Right ventricle myocardium inferior (tissue), 1 donor: Measurements from ENCODE around the gene TNFRSF6B. TPM values are rescaled to one million over a fixed set of nuclear protein-coding genes. Genes with fewer than 3 reads are reported as not detected.
A peak's percentile ranks its signal among the peaks of the same experiment; 100 is the strongest.

Experiments used
- ATAC-seq: fragments of 200-7000 bp; cut with Tn5 transposase; one replicate; pipeline ENCODE4 v1.9.1; 2020; ENCODE audit warnings: mild to moderate bottlenecking, moderate library complexity
- DNase-seq: peaks from one replicate; pipeline ENCODE4 v3.0.0; 2021; ENCODE audit errors: missing footprints
- intact Hi-C: fragments of 100-400 bp; cut with DNase I; formaldehyde crosslinking; loops from one replicate; pipeline ENCODE4 v1.11.0; 2022
- total RNA-seq: library from RNA; stranded (reverse); fragmentation: NEBNext Ultra II Directional; extraction: Animal tissue kit (Norgen Biotek cat#: 25700); gene quantifications from one replicate; pipeline ENCODE4 v1.2.1, GENCODE V29; 2021
- donor health status: DM: no; HTN: yes; CAD: no; lungs with severe emphysema.

Gene TNFRSF6B
- total RNA-seq, 1 donor from 2014 or later = 1.0 TPM

DNA sequence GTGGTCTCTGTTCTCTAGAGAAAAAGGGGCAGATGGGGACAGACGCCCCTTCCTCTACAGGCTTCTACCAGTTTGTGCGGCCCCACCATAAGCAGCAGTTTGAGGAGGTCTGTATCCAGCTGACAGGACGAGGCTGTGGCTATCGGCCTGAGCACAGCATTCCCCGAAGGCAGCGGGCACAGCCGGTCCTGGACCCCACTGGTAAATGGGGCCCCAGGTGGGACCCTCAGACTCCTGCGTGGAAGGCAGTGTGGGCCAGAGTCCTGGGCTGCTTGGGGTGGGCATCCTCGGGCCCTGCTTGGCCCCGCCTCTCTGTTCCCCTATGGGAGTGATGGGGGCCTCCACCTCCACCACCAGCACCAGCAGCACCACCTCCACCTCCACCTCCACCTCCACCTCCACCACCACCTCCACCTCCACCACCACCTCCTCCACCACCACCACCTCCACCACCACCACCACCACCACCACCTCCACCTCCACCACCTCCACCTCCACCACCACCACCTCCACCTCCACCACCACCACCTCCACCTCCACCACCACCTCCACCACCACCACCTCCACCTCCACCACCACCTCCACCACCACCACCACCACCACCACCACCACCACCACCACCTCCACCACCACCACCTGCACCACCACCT, 3.2 kb upstream of the TNFRSF6B start:
- no peak for DNase-seq
- intact Hi-C loops = no loop called here
- ATAC-seq = no peak

DNA sequence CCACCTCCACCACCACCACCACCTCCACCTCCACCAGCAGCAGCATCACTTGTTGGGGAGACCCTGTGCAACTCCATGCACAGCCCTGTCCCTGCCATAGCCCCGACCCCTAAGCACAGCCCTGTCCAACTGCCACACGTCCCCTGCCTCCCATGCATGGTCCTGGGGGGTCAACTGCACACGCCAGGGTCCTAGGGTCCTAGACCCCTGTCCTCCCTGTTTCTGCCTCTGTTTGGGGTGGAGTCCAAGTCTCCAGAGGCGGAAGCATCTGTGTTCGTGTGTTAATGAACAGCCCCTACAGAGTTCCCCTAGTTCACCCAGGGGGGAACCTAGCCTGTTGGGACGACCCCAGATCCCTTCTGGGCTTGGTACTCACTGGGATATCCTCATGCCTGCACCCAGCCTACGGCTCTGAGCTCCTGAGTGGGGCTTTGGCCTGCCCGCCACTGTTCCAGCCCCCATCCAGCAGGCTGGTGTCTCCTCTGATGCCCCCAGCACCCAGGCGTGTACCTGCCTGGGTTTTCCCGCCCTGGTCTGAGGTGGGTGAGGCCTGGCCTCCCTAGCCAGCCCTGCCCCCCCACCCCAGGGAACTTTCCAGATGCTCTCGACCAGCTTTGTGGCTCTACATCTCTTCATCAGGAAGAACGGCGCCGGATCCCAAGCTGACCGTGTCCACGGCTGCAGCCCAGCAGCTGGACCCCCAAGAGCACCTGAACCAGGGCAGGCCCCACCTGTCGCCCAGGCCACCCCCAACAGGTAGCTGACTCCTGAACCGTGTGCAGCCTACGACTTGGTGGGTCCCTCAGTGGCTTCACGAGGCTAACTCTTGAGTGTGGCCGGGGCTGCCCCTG, 2.5 kb upstream of the TNFRSF6B start:
- no peak for ATAC-seq
- intact Hi-C loops = no loop called here
- no peak for DNase-seq

GRCh38 chr20:63694584-63695423, 1.6 kb upstream of the TNFRSF6B start:
- DNase-seq (peak; percentile 66), ATAC-seq (no peak)
- intact Hi-C loops = no loop called here

DNA sequence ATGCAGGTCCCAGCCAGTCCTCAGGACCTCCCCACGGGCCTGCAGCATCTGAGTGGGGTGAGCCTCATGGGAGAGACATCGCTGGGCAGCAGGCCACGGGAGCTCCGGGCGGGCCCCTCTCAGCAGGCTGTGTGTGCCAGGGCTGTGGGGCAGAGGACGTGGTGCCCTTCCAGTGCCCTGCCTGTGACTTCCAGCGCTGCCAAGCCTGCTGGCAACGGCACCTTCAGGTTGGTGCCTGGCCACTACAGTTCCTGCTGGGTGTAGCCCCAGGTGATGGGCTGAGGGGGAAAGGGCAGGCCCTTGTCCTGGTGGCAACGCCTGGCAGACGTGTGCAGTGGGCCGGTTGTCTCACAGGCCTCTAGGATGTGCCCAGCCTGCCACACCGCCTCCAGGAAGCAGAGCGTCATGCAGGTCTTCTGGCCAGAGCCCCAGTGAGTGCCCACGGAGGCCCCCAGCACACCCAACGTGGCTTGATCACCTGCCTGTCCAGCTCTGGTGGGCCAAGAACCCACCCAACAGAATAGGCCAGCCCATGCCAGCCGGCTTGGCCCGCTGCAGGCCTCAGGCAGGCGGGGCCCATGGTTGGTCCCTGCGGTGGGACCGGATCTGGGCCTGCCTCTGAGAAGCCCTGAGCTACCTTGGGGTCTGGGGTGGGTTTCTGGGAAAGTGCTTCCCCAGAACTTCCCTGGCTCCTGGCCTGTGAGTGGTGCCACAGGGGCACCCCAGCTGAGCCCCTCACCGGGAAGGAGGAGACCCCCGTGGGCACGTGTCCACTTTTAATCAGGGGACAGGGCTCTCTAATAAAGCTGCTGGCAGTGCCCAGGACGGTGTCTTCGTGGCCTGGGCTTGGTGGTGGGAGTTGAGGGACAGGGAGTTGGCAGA, 787 bp upstream of the TNFRSF6B start:
- DNase-seq (peak; percentile 87), ATAC-seq (peak; percentile 67)
- intact Hi-C loops = no loop called here

GRCh38 chr20:63696306-63696627, 185 bp upstream of the TNFRSF6B start:
- intact Hi-C loops = no loop called here
- DNase-seq = peak; percentile 51
- peak; percentile 2 for ATAC-seq

- ATAC-seq = no peak
- intact Hi-C loops = no loop called here
Observed at GRCh38 chr20:63697357-63697867, 960 bp downstream of the TNFRSF6B start.

DNA sequence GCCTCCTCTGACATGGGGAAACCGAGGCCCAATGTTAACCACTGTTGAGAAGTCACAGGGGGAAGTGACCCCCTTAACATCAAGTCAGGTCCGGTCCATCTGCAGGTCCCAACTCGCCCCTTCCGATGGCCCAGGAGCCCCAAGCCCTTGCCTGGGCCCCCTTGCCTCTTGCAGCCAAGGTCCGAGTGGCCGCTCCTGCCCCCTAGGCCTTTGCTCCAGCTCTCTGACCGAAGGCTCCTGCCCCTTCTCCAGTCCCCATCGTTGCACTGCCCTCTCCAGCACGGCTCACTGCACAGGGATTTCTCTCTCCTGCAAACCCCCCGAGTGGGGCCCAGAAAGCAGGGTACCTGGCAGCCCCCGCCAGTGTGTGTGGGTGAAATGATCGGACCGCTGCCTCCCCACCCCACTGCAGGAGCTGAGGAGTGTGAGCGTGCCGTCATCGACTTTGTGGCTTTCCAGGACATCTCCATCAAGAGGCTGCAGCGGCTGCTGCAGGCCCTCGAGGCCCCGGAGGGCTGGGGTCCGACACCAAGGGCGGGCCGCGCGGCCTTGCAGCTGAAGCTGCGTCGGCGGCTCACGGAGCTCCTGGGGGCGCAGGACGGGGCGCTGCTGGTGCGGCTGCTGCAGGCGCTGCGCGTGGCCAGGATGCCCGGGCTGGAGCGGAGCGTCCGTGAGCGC, 1.6 kb downstream of the TNFRSF6B start:
- ATAC-seq (no peak), DNase-seq (peak; percentile 33)
- intact Hi-C loops = no loop called here

More at GRCh38 chr20:63697357-63697867, 960 bp downstream of the TNFRSF6B start:
- DNase-seq = peak; percentile 55

DNA sequence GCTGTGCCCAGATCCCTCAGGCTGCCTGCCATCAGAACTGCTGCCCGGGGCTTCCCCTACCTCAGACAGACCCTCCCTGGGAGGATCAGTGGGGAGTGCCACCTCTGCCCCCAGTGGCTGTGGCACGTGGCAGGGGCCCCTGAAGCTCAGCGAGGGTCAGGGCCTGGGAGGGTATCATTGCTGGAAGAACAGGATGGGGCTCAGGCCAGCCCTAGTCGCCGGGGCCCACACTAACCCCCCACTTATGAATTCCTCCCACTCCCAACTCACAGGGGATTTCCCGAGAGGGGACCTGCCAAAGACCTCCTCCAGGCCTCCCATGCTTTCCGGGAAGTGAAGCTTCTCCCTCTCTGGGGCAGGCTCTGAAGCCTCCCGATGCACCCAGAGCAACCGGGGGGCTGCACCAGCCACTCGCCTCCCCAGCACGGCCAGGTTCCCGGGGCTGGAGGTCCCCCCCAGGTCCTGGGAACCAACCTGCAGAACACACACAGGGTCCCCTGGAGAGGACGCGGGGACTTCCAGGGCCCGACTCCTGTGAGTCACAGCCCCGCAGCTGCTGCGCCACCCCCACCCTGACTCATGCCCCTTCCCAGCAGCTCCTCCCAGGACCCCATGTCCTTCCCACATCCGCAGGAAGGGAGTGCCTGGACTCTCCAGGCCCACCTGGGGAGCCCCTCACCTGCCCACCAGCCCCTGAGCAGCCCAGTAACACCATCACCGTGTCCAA, 2.5 kb downstream of the TNFRSF6B start:
- peak; percentile 72 for DNase-seq
- intact Hi-C loops = no loop called here
- ATAC-seq = no peak

DNA sequence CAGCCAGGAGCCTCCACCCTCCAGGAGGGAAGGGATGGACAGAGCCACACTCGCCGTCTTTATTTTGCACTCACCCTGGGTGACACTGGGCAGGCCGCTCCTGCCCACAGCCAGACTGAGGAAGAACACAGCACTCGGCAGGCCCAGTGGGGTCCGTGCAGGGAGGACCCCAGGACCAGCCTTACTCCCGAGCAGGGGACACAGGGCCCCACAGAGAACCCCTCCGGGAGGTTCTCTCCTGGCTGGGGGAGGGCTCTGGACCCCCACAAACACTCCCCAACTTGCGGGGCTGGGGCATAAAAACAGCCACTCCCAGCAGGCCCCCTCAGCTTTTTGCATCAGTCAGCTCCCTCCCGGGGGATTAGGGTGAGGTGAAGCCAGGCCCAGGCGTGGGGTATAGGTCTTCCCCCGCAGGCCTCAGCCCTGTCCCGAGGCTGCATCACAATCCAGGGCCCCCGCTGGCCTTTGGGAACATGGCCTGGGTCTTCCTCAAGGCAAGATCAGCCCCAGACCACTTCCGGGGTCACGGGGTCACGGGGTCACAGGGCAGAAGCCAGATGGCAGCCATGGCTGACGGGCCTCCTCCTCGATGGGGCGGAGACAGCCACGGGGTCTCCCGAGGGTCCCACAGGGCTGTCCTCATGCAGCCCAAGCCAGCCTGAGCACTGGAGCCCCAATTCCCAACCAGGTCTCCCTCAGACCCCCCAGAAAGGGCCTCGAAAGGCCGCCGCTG, 3.2 kb downstream of the TNFRSF6B start:
- DNase-seq = peak; percentile 35
- ATAC-seq = no peak
- intact Hi-C loops = no loop called here

GRCh38 chr20:63700199-63701050, 4.0 kb downstream of the TNFRSF6B start:
- intact Hi-C loops = no loop called here
- DNase-seq = peak; percentile 35
- no peak for ATAC-seq

DNA sequence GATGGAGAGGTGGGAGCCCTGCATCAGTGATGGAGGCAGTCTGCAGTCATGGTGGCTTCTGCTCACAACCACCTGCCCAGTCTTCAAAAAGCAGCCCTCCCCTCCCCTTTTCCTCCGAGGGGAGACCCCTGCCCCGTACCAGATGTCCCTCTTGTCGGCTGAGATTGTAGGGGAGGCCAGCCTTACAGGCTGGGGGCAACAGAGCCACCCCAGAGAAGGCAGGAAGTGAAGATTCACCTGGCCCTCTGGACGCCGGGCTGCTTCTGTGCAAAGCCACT, 4.5 kb downstream of the TNFRSF6B start:
- peak; percentile 39 for DNase-seq
- intact Hi-C loops = no loop called here
- ATAC-seq = no peak

DNA sequence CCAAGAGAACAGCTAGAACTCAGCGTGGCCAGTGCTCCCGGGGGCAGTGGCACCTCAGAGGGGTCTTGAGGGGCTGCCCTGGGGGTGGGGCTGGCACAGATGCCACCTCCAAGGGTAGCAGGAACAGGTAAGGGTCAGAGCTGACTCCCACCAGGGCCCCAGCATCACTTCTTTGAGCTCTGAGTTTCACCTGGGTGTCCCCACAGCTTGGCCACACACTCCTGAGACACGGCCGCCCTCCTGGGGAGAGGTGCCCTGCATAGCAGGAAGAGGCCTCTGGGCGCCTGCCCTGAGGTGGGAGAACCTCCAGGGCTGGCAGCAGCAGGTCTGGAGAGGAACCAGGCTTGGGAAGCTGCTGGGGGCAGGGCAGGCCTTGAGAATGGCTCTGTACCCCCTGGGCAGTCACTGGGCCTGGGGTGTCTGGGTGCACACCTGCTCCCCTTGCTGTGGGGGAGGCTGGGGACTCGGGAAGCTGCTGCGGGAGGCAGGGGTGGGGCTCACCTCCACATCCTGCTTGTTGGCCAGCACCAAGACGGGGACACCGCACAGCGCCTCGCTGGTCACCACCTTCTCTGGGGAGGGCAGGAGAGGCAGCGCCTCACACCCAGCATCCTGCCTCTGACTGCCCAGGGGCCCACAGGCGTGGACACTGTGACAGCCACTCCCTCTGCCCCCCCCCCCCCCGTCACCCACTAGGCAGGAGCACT, 5.0 kb downstream of the TNFRSF6B start:
- ATAC-seq (no peak), DNase-seq (peak; percentile 46)
- intact Hi-C loops = no loop called here

DNA sequence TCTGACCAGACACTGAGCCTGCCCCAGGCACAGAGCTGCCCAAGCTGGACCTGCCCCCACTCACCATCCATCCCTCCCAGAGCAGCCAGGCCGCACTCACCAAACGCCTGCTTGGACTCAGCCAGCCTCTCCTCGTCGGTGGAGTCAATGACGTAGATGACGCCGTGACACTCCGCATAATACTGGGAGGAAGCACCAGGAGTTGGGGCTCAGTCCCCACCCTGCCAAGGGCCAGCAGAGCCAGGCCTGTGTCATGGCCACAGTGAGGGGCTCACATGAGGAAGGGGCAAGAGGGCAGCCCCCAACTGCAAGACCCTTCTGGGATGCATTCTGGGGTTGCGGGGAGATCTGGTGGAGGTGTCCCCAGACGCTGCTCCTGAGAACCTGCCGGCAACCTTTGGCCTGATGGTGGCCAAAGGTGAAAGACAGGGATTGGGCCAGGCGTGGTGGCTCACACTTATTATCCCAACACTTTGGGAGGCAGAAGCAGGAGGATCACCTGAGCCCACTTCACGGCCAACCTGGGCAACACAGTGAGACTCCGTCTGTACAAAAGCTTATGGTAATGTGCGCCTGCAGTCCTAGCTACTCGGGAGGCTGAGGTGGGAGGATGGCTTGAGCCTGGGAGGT, 5.7 kb downstream of the TNFRSF6B start:
- ATAC-seq (no peak), DNase-seq (no peak)
- intact Hi-C loops = no loop called here

DNA sequence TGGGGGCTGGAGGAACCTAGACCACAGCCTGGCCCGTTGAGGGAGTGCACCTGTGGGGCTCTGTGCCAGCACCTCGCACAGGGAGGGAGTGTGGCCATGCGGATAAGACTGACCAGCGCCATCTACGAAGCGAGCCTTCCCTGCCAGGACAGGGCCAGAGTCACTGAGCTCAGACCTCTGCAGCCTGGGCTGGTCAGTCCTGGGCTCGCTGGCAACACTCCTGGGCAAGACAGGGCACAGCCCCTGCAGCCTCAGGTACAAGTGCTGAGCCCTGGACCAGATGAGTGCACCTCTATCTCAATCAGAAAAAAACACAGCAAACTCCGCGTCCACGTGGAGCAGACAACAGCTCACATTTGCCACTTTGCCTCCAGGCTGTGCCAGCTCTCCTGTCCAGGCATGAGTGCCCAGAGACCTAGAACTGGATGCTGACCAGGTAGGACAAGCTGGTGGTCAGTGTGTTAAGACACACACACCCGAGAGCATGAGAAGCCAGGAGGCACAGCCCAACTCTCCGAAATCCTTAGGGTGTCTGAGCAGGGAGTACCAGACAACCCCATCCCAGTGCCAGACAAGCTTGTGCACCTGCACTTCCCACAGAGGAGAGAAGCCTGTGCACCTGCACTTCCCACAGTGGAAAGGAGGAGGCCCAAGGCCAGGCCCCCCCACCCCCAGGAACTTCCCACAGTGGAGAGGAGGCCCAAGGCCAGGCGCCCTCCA, 6.5 kb downstream of the TNFRSF6B start:
- no peak for DNase-seq
- ATAC-seq = no peak
- intact Hi-C loops = no loop called here
